KBM-7 (cell line): ENCODE results near the gene CD27.
"Not testable (repeated sequence)": the region's sequence is repeated elsewhere in the genome, so short reads cannot be mapped to it uniquely, and the experiment has no call there.

Experiments
- DNase-seq: peaks from one replicate; pipeline ENCODE4 v3.0.0-alpha.2; 2015
- in situ Hi-C: fragments of 300-500 bp; cut with MboI; formaldehyde crosslinking; loops from 2 replicates; pipeline ENCODE4 v1.14.3; 2020; ENCODE audit warnings: low sequenced_read_pairs, low pct_unique_long_range_greater_than_20kb, mixed read lengths

CD27 gene

GRCh38 chr12:6457220-6457945, 12.6 kb downstream of the CD27 start:
- DNase-seq, result no peak
- in situ Hi-C loops, result no loop called here

- in situ Hi-C loops, result no loop called here
- no peak for DNase-seq
Measured at GRCh38 chr12:6458281-6459003, 13.7 kb downstream of the CD27 start.

- no peak for DNase-seq
- in situ Hi-C loops, result no loop called here
Measured at GRCh38 chr12:6459004-6459337, 14.2 kb downstream of the CD27 start.

- in situ Hi-C loops, result no loop called here
- no peak for DNase-seq
Measured at GRCh38 chr12:6460751-6461371, 16.1 kb downstream of the CD27 start.

- DNase-seq, result peak; percentile 96
- in situ Hi-C loops, result no loop called here
Measured at GRCh38 chr12:6461401-6462233, 16.9 kb downstream of the CD27 start.

- in situ Hi-C loops, result no loop called here
Measured at GRCh38 chr12:6462234-6462995, 17.7 kb downstream of the CD27 start.

GRCh38 chr12:6463216-6463615, 18.5 kb downstream of the CD27 start:
- DNase-seq, result no peak
- in situ Hi-C loops, result no loop called here

More at GRCh38 chr12:6462234-6462995, 17.7 kb downstream of the CD27 start:
- DNase-seq, result no peak

- no peak for DNase-seq
- in situ Hi-C loops, result no loop called here
Measured at GRCh38 chr12:6463858-6464257, 19.1 kb downstream of the CD27 start.

GRCh38 chr12:6464531-6464930, 19.8 kb downstream of the CD27 start:
- DNase-seq, result no peak
- in situ Hi-C loops, result no loop called here

- DNase-seq, result peak; percentile 77
- in situ Hi-C loops, result no loop called here
Measured at GRCh38 chr12:6465467-6466183, 20.9 kb downstream of the CD27 start.

GRCh38 chr12:6466184-6466573, 21.4 kb downstream of the CD27 start:
- no peak for DNase-seq
- in situ Hi-C loops, result no loop called here

GRCh38 chr12:6466751-6467150, 22.0 kb downstream of the CD27 start:
- DNase-seq, in situ Hi-C loops: not testable (repeated sequence)

GRCh38 chr12:6467571-6468282, 23.0 kb downstream of the CD27 start:
- in situ Hi-C loops, DNase-seq: not testable (repeated sequence)

- no peak for DNase-seq
- in situ Hi-C loops, result no loop called here
Measured at GRCh38 chr12:6468283-6468575, 23.5 kb downstream of the CD27 start.

GRCh38 chr12:6469092-6469491, 24.3 kb downstream of the CD27 start:
- no peak for DNase-seq
- in situ Hi-C loops, result no loop called here

- no peak for DNase-seq
- in situ Hi-C loops, result no loop called here
Measured at GRCh38 chr12:6469609-6470374, 25.0 kb downstream of the CD27 start.
